Right hindlimb (tissue), 1 donor: Measurements from ENCODE around the gene LHFPL2.
"Not testable (repeated sequence)": the region's sequence is repeated elsewhere in the genome, so short reads cannot be mapped to it uniquely, and the experiment has no call there.

Source experiments
- DNase-seq: peaks from one replicate; pipeline ENCODE4 v3.0.0-alpha.2; 2018

The LHFPL2 gene

GRCh38 chr5:78639791-78640190 is 8.8 kb downstream of the LHFPL2 start:
- peak; percentile 44 for DNase-seq

- DNase-seq = no peak
These were observed 9.5 kb downstream of the LHFPL2 start for GRCh38 chr5:78638973-78639669.

- DNase-seq = peak; percentile 43
These were observed 10.1 kb downstream of the LHFPL2 start for GRCh38 chr5:78638423-78638822.

GRCh38 chr5:78637468-78637867 is 11.1 kb downstream of the LHFPL2 start:
- no peak for DNase-seq

- no peak for DNase-seq
These were observed 11.9 kb downstream of the LHFPL2 start for GRCh38 chr5:78636682-78637081.

- DNase-seq = no peak
These were observed 13.9 kb downstream of the LHFPL2 start for GRCh38 chr5:78634634-78635033.

- DNase-seq = no peak
These were observed 14.3 kb downstream of the LHFPL2 start for GRCh38 chr5:78634229-78634628.

GRCh38 chr5:78633700-78634099 is 14.9 kb downstream of the LHFPL2 start:
- no peak for DNase-seq

GRCh38 chr5:78632467-78632866 is 16.1 kb downstream of the LHFPL2 start:
- no peak for DNase-seq

- DNase-seq = no peak
These were observed 16.6 kb downstream of the LHFPL2 start for GRCh38 chr5:78631931-78632330.

- DNase-seq = no peak
These were observed 18.5 kb downstream of the LHFPL2 start for GRCh38 chr5:78630047-78630446.

- no peak for DNase-seq
These were observed 18.9 kb downstream of the LHFPL2 start for GRCh38 chr5:78629624-78630023.

- DNase-seq = no peak
These were observed 20.1 kb downstream of the LHFPL2 start for GRCh38 chr5:78628270-78628992.

GRCh38 chr5:78627766-78628165 is 20.8 kb downstream of the LHFPL2 start:
- DNase-seq = no peak

- DNase-seq = no peak
These were observed 21.4 kb downstream of the LHFPL2 start for GRCh38 chr5:78627175-78627574.

GRCh38 chr5:78626009-78626571 is 22.5 kb downstream of the LHFPL2 start:
- DNase-seq = no peak

GRCh38 chr5:78624992-78625391 is 23.6 kb downstream of the LHFPL2 start:
- DNase-seq = no peak

- DNase-seq = no peak
These were observed 24.5 kb downstream of the LHFPL2 start for GRCh38 chr5:78624011-78624541.

- no peak for DNase-seq
These were observed 26.1 kb downstream of the LHFPL2 start for GRCh38 chr5:78622302-78622971.

GRCh38 chr5:78621291-78621738 is 27.3 kb downstream of the LHFPL2 start:
- no peak for DNase-seq

GRCh38 chr5:78620119-78620518 is 28.5 kb downstream of the LHFPL2 start:
- not testable (repeated sequence) for DNase-seq

GRCh38 chr5:78618303-78618702 is 30.3 kb downstream of the LHFPL2 start:
- no peak for DNase-seq

- no peak for DNase-seq
These were observed 32.9 kb downstream of the LHFPL2 start for GRCh38 chr5:78615697-78616096.
